GM21381 (cell line): ENCODE measurements around the gene IGSF21.

Source experiments
- ATAC-seq: cut with Tn5 transposase; IDR thresholded peaks from one replicate; pipeline ENCODE4 v1.9.1; 2021; ENCODE audit warnings: mild to moderate bottlenecking, moderate library complexity; ENCODE audit not compliant: unreplicated experiment

IGSF21 gene

DNA sequence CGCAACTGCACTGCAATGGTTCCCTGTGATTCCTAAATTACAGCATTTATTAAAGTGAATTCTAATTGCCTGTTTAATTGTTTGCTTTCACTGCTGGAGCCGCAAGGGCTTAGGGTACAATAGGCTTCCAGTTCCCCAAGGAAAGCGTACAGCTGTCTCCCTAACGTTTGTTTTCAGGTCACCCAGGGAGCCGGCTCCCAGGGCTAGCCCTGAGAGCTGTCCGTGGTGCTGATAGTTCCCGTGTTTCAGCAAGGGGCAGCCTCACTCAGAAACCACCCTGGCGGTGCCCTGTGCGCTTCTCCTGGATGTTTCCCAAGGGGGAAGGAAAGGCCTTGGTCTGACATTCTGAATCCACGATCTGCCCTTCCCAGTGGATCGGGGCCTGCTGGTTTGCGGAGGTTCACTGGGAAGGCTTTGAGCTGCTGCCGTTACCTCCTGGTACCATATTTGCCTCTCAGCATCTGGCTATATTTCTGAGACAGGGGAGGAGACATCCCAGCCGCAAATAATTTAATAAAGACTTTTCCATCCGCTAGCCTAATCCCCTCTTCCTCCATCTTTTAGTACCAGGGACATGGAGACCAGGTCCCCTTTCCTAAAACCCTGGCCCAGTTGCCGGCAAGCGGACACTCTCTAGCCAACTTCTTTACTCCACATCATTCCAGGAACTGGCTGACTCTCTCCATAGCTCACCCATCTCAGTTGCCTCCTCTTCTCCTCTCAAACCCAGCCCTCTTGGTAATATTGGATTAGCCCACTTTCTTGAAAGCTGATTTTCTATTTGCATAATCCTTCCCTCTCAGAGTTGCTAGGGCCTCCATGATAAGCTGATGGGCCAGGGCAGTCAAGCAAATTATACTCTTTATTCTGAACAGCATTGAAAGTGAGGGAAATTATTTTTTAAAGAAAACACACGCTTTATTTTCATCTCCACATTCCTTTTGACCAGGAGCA lies 149.0 kb downstream of the IGSF21 start:
- no peak for ATAC-seq

- no peak for ATAC-seq
Observed at GRCh38 chr1:18257778-18258177, 150.2 kb downstream of the IGSF21 start.

DNA sequence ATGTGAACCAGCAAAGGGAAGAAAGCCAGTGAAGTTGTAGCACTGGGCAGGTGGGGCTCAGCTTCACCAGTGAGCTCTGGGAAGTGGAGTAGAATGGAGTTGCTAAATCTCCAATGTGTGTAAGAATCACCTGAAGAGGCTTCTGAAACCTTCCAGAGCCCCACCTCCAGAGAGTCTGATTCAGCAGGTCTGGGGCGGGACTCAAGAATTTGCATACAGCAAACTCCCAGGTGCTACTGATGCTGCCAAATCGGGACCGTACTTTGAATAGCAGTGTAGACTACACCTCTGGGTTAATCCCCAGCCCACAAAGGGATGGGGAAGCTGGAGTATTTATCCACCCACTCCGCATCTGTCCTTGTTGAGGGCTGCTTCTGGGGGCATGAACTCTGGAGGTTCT lies 154.3 kb downstream of the IGSF21 start:
- no peak for ATAC-seq

DNA sequence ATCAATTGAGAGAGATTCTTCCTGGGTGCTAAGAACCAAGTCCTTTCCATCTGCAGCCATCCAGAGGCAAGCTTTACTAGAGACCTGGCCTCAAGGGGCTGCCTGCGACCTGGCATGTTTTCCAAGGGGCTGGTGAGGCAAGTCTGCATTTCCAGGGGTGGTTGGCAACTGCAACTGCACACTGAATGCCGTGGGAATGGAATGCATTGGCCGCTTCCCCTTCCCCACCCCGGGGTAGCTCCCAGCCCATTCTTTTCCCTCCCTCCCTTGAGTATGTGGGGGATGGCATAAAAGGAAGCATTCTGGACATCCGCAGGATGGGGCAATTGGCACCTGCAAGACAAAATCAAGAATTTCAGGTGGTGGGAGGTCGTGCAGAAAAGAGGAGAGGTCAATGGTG lies 155.1 kb downstream of the IGSF21 start:
- no peak for ATAC-seq

GRCh38 chr1:18263547-18264120 lies 156.0 kb downstream of the IGSF21 start:
- no peak for ATAC-seq

DNA sequence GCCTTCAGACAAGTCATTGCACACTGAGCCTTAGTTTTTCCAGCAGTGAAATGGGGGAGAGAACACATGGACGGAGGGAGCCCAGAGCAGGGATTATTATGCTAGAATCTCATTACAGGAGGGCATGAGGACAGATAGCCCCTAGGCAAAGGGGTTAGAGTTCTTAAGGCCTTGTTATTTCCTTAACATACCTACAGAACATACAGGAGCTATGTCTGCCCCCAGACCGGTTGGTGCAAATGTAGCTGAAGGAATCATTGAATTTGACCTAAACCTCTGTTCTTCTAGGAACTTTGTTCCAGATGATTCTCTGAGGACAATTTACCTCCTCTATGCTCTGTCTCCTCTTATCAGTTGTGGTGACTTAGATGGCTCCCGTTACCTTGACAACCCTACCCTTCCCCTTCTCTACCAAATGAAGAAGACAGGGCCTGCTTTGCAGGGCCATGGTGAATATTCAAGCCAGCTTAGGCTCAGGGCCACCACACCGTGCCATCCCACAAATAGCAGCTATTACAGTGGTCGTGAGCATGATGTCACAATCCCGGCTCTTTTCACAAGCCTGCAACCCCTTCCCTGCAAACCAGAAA lies 156.9 kb downstream of the IGSF21 start:
- no peak for ATAC-seq

DNA sequence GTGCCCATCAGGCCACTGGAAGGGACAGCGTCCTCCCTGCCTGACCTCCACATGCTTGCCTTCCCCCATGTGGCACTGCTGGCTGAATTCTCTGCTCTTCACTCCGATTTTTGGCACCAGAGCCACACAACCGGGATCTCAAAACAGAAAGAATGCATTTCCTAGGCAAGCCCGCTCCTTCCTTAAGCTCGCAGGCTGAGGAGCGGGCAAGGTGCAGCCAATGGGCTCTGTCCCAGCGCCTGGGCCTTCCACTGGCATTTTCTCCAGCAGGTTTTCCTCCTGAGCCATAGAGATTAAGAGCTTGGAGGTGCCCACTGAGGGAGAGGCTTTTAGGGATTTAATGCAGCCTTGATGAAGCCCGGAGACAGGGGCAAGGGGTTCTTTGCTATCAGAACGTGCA lies 158.0 kb downstream of the IGSF21 start:
- no peak for ATAC-seq

- ATAC-seq: no peak
Observed at GRCh38 chr1:18266391-18266790, 158.8 kb downstream of the IGSF21 start.

DNA sequence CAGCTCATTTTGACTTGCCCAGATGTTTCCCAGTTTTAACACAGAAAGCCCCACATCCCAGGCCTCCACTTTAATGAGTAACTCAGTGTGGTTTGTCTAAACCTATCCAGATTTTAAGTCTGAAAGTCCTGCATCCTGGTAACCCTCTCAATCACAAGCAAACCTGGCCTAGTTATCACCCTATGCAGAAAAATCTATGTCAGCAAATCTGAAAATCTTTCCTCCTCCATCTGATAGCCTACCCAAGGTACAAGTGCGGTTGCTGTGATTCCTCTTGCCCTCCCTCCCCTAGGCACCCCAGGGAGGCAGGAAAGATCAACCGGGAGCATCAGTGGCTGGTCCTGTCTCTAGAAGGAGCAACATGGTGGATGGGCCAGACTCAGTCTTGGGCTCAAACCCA lies 163.7 kb downstream of the IGSF21 start:
- ATAC-seq: no peak

DNA sequence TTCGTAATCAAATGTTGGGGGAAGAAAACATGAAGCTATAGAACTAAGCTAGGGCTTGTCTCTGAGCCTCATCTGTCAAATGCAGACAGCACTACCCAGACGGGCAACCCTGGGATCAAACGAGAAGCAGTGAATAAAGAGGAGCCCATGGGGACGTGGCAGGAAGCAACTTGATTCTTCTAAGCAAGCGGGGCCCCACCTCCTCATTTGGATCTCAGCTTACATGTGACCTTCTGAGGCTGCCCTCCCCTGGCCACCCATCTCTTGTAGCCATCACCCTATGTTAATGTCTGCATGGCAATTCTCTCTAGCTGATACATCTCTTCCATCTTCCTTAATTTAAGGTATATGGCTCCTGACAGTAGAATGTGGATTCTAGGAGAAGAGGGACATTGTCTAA lies 171.3 kb downstream of the IGSF21 start:
- ATAC-seq: no peak

- no peak for ATAC-seq
Observed at GRCh38 chr1:18279351-18280074, 171.9 kb downstream of the IGSF21 start.

DNA sequence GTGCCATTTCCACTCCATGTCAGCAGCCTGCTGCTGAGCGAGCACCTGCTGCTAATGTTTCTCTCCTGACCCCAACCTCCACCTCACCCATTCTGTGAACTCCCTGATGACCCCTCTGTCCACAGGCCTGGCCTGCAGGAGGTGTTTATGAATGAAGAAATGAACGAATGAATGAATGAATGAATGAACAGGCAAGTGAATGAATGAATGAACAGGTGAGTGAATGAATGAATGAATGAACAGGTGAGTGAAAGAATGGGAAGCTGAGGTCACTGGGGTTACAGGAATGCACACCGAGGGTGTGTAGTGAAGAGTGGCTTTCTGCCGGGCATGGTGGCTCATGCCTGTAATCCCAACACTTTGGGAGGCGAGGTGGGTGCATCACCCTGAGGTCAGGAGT lies 173.4 kb downstream of the IGSF21 start:
- ATAC-seq: no peak

DNA sequence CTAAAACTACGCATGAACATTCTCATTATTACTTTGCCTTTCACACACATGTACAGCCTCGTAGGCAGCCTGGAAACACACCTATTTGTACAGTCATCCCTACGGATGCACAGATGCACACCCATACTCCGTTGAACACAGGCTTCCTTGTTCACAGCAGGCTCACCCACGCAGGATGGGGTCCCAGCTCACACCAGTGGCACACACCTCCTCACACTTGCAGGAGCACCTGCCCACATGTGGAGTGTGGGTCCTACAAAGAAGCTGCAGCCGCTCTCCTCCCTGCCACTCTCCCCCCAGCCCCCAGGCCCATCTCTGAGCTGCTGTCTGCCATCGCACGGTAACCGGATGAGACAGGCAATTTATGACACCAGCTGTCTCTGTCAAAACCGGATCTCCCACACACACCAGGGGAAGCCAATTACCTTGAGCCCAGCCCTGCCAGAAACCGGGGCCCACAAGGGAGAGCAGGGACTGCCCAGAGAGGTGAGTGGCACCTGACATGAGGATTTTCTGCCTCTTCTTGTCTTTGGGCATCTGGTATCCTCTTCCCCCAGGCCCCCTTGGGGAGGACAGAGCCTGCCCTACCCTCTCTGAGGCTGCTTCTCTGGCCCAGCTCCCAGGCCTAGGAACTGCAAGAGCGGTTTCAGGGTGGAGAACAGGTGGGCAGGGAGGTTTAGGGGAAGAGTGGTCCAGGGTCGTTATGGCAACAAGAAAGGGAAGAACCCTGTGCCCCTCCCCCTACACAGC lies 175.4 kb downstream of the IGSF21 start:
- no peak for ATAC-seq

GRCh38 chr1:18283601-18284385 lies 176.2 kb downstream of the IGSF21 start:
- no peak for ATAC-seq

GRCh38 chr1:18284805-18285537 lies 177.4 kb downstream of the IGSF21 start:
- ATAC-seq: no peak

DNA sequence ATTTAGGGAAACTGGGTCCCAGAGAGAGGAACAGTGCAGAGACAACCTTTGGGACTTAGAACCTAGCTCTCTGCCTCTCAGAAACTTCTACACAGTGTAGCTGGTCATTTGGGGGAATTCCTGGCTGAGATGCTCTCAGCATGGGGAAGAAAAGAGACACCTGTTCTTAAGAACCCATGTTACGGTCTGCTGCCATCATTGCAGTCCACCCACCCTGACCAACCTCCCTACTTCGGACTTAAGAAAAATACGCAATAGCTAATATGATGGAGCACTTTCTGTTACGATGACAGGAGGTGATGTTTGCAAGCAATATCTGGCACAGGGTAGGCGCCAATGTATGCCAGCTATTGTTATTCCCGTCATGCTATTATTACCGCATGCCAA lies 177.9 kb downstream of the IGSF21 start:
- ATAC-seq: no peak

GRCh38 chr1:18288722-18289121 lies 181.1 kb downstream of the IGSF21 start:
- ATAC-seq: no peak

- no peak for ATAC-seq
Observed at GRCh38 chr1:18289597-18289996, 182.0 kb downstream of the IGSF21 start.

DNA sequence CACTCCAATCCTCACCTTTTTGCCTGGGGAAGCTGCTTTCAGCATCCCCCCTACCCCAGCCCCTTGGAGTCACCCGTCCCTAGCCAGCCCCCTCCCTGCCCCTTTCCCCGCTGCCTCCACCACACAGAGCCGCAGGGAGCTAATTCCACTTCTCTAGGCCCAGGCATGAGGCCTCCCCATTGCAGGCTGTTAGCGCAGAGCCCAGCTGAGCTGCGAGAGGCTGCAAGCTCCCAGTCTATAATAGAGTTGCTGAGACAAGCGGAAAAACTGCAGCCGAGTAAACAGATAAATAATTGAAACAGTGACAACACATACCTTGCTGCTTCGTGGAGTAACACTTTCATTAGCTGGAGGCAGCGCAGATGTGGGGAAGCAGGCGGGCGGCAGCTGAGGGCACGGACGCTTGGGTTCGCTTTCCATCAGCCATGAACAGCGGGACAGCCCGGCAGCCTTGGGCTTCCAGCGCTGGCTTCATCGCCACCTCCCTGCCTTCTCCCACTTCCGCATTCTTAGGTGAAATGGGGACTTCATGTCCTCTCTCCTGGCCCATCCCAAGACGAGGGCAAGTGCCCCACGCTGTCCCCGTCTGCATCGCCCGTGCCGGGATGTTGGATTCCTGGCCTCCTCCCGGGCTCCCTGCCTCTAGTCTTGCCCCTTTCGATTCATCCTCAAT lies 183.3 kb downstream of the IGSF21 start:
- ATAC-seq: no peak
